ENCODE data around the gene FAM163B.

FAM163B gene

DNA sequence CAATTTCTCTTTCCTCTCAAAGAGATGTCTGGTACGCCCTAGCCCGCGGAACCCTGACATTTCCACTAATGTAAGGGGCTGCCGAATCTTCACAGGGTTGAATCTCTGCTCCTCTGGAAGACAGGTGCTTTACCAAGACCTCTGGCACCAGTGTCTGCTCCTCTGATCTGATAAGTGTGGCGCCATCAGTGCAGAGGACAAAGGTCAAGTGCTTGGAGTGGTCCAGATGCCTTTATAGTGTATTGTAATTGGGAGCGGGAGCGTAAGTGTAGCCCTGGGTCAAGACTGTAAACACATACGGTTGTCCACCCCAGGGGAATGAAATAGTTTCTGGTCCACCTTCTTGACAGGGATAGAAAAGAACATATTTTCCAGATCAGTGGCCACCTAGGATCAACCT, 57.0 kb downstream of the FAM163B start:
- no peak for DNase-seq (ENCODE audit: low read depth in 3 of 3, low spot score in 1 of 3)

DNA sequence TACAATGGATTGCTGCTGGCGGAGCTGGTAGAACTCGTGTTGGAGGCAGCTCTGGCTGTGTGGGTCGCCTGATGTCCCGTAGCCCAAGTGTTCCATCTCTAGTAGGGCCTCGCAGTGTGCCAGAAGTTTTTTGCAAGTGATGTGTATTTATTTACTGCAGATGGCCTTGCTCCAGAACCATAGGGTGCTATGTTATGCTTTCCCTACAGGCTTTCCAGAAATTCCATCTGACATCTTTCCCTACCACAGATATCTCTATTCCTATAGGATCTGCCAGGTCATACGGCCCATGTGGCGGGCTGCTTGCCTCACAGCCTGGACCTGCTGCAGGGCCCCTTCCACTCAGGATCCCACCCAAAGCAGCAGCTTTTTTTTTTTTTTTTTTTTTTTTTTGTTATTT, 57.7 kb downstream of the FAM163B start:
- DNase-seq (ENCODE audit: low read depth in 3 of 3, low spot score in 1 of 3), result no peak

- no peak for DNase-seq (ENCODE audit: low read depth in 3 of 3, low spot score in 1 of 3)
Observed at GRCh38 chr9:133547116-133547515, 62.1 kb downstream of the FAM163B start.

- no peak for DNase-seq (ENCODE audit: low read depth in 3 of 3, low spot score in 1 of 3)
Observed at GRCh38 chr9:133546287-133546680, 62.9 kb downstream of the FAM163B start.

DNA sequence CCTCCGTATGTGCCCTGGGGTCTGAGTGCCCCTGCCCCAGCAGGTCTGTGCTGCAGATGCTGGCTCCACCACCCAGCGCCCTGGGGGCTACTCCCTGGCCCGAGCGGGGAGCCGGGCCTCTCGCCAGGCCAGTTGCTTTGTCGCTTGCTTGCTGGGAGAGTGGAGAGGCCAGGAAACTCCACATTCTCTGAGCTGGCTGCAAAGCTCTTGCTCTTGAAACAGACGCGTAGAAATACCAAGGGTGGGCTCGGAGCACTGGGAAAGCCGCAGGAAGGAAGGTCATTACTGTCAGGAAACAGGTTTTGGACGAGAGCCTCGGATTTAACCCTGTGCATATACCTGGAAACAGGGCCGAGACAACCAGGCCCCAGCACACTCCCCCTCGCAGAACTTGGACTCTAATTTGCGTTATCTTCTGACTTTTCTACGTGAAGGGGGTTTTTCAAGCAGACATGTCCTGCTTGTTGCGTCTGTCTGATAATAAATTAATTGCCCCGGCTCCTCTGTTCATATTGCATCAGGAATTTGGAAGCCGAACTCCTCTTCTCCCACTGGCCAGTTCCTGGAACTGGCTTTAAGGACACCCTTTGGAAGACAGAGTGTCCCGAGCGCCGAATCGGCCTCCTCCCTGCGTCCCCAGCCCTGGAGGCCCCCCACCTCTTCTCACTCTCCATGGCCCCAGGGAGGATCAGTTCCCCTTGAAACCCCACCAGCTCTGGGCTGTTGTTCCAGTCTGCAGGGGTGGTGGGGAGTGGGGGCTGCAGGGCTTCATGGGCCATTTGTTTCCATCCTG, 63.5 kb downstream of the FAM163B start:
- no peak for DNase-seq (ENCODE audit: low read depth in 3 of 3, low spot score in 1 of 3)

DNA sequence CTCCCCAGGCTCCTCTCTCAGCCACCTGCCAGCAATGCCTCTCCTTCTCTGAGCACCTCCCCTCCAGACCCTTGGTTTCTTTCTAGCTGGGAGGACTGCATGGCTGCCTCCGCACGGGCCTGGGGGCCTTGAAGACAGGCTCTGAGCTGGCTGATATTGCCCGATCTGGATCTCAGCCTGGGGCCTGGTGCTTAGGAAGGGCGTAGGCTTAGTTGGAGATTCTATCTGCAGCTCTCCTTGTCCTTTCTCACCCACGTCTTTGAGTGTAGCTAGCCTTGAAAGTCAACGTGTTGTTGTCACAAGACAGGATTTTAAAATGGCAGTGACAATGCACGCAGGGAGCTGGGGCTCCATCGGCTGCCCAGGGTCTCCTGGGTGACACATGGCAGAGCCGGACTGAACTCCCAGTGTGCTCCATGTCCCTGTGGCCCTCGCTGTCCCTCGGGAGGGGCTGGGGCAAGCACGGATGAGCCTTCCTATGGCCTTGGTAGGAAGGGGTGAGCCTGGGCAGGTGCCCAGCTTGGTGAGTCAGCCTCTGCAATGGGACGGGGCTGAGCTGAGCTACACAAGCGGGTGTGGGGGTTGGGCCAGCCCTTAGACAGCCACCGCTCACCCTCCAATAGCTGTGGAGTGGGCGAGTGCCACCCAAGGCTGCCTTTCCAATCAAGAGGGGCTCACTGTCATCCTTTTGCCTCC, 65.3 kb downstream of the FAM163B start:
- DNase-seq (ENCODE audit: low read depth in 3 of 3, low spot score in 1 of 3), result no peak

DNA sequence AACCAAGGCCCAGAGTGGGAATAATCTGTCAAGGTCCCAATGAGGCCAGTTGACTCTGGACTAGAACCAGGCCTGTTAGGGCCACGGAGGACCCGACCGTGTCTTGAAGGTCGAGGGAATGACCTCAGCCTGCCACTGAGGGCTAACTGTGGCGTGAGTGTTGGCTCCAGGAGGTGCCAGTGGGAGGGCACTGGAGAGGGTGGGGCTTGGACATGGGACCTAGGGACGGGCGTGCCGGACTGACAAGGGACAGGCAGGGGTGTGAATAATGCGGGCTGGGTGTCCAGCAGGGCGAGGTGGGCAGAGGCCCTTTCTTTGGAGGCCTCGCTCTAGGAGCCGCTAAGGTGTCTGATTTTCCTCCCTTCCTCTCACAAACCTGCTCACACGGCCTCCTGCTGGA, 67.2 kb downstream of the FAM163B start:
- DNase-seq (ENCODE audit: low read depth in 3 of 3, low spot score in 1 of 3), result no peak

DNA sequence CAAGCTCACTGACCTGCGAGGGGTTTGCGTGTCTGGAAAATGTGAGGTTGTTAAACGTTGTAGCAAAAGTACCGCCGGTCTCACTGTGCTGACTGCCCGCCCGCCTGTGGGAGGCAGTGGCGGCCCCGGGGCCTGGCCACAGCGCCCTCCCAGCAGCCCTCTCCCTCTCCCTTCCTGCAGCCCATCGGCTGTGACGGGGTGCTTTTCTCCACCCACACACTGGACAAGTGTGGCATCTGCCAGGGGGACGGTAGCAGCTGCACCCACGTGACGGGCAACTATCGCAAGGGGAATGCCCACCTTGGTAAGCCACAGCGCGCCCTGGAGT, 68.5 kb downstream of the FAM163B start:
- DNase-seq (ENCODE audit: low read depth in 3 of 3, low spot score in 1 of 3), result no peak

GRCh38 chr9:133539991-133540697, 69.0 kb downstream of the FAM163B start:
- no peak for DNase-seq (ENCODE audit: low read depth in 3 of 3, low spot score in 1 of 3)

- DNase-seq (ENCODE audit: low read depth in 3 of 3, low spot score in 1 of 3), result no peak
Observed at GRCh38 chr9:133538851-133539833, 70.0 kb downstream of the FAM163B start.

DNA sequence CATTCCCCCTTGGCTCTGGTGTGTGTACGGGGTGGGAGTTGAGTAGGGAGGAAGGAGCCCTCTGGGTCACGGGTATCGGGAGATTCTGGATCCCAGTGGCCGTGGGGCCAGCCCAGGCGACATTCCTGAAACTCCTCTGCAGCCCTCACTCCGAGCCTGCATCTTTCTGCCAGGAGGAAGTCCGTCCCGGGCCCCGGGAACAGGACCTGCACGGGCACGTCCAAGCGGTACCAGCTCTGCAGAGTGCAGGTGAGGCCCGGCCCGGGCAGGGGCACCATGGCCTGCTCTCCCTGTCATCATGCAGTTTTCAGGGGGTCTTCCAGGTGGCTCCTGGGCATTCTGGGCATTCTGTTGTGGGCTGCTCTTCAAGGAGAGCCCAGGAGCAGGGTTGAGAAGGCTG, 71.0 kb downstream of the FAM163B start:
- no peak for DNase-seq (ENCODE audit: low read depth in 3 of 3, low spot score in 1 of 3)

GRCh38 chr9:133537257-133537656, 71.9 kb downstream of the FAM163B start:
- DNase-seq (ENCODE audit: low read depth in 3 of 3, low spot score in 1 of 3), result no peak

DNA sequence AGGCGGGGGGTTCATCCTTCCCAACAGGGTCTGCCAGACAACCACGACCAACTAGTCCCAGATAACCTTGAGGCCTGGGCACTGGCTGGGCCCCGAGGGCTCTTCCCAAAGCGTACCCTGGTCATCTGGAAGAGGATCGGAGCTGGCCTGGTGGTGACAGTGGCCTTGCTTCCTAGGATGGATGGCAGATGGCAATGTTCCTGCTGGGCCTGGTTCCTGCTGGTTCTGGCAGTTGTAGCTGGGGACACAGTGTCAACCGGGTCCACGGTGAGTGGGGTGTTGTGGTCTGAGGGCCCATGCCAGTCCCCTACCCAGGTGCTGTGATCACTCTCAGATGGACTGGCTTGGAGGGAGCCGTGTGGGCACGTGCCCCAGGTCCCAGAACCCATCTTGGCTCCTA, 72.7 kb downstream of the FAM163B start:
- DNase-seq (ENCODE audit: low read depth in 3 of 3, low spot score in 1 of 3), result no peak

DNA sequence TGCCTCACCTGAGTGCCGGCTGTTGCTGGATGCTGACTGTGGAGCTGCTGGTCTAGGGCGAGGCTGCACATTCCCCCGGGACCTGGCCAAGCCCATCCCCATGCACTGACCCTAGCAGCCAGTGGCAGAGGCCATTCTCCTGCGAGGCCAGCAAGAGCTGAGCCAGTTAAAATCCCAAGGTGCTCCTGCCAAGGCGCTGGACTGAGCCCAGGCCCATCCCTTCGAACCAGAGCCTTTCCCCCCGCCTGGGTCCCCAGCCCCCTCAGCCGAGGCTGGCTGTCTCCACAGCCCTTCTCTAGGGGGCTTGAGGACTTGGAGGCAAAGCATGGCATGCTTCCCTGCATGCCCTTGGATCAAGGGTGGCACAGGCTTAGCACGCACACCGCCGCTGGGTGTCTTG, 73.1 kb downstream of the FAM163B start:
- no peak for DNase-seq (ENCODE audit: low read depth in 3 of 3, low spot score in 1 of 3)

DNA sequence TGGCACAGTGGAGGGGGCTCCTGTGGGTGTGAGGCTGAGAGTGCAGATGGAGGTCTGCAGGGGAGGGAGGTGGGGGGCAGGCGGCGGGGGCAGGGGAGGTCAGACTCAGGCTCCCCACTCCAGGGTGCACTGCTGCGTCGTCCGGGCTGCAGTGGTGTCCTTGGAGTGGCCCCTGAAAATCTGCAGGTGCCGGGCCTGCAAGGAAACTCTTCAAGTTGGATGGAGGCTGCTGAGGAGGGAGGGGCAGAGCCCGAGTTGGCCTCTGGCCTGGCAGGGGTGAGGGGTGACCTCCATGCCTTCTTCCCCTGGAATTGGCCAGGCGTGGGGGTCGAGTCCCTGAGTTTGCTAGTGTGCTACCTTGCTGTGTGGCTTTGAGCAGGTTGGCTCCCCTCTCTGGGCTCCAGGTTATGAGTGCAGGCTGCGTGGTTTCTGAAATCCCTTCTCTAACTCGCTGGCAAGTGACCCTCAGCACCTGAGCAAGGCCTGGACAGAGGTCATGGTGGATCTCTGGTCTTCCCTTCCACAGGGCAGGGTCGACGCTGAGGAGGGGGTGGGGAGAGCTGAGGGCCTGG, 73.8 kb downstream of the FAM163B start:
- DNase-seq (ENCODE audit: low read depth in 3 of 3, low spot score in 1 of 3), result no peak

- peak; percentile 32 to 46 (median 36) for DNase-seq (ENCODE audit: low read depth in 3 of 3, low spot score in 1 of 3)
Observed at GRCh38 chr9:133534346-133535291, 74.6 kb downstream of the FAM163B start, which contains the start of gene ADAMTSL2. ADAMTSL2 (plus strand) TSS chr9:133534704; CDS start chr9:133536713, 2,009 bp downstream.

GRCh38 chr9:133533857-133534256, 75.3 kb downstream of the FAM163B start:
- DNase-seq (ENCODE audit: low read depth in 3 of 3, low spot score in 1 of 3), result no peak

GRCh38 chr9:133532937-133533668, 76.1 kb downstream of the FAM163B start:
- DNase-seq (ENCODE audit: low read depth in 3 of 3, low spot score in 1 of 3), result peak; percentile 19 to 62 (median 33)

DNA sequence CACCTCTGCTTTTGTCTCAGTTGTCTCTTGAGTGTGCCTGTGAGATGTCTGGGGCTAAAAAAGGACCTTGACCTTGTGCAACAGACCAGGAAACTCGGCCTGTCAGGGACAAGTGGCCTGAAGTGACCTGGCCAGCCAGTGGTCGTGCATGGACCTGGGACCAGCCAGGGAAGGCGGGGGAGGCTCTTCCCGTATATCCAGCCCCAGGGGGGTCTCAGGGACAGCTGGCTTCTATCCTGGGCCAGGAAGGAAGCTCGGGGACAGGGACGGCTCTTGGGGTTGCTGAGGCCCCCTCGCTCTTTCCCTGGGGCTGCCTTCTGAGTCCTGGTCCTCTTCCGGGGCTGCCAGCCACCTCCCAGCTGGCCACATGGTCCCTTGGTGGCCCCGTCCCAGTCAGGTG, 77.9 kb downstream of the FAM163B start:
- no peak for DNase-seq (ENCODE audit: low read depth in 3 of 3, low spot score in 1 of 3)

Data from stimulated activated CD4-positive, alpha-beta T cell treated with anti-CD3 and anti-CD28 coated beads, TNF-alpha, amount 100 ng/mL, for 1 hour (primary cell).